Activated CD4-positive, alpha-beta T cell treated with anti-CD3 and anti-CD28 coated beads, Interleukin-2, Interleukin-6, amounts not matched to agents 100 ng/mL and 50 ng/mL, durations not matched to agents 16 hours and 8 hours (primary cell): ENCODE results near the gene PNPT1.
A peak's percentile ranks its signal among the peaks of the same experiment; 100 is the strongest.
"Not testable (repeated sequence)": the region's sequence is repeated elsewhere in the genome, so short reads cannot be mapped to it uniquely, and the experiment has no call there.

Experiments
- DNase-seq: peaks from one replicate; pipeline ENCODE4 v3.0.0-alpha.2; 2020

The PNPT1 gene

GRCh38 chr2:55653255-55653654, 40.4 kb downstream of the PNPT1 start:
- DNase-seq = no peak

GRCh38 chr2:55649211-55649610, 44.4 kb downstream of the PNPT1 start:
- no peak for DNase-seq

GRCh38 chr2:55636831-55637230, 56.8 kb downstream of the PNPT1 start:
- no peak for DNase-seq

- DNase-seq = no peak
These were observed 64.7 kb downstream of the PNPT1 start for GRCh38 chr2:55628931-55629330.

- no peak for DNase-seq
These were observed 65.7 kb downstream of the PNPT1 start for GRCh38 chr2:55627915-55628314.

GRCh38 chr2:55621802-55622201, 71.8 kb downstream of the PNPT1 start:
- DNase-seq = no peak

GRCh38 chr2:55620123-55620779, 73.4 kb downstream of the PNPT1 start:
- peak; percentile 48 for DNase-seq

- peak; percentile 71 for DNase-seq
These were observed 75.2 kb downstream of the PNPT1 start for GRCh38 chr2:55618275-55619055.

- DNase-seq = no peak
These were observed 75.7 kb downstream of the PNPT1 start for GRCh38 chr2:55618025-55618274.

GRCh38 chr2:55617175-55618024, 76.2 kb downstream of the PNPT1 start, which contains the start of gene PPP4R3B:
PPP4R3B (minus strand) TSS chr2:55617622; CDS start chr2:55617285, 337 bp downstream.
- peak; percentile 99 for DNase-seq

GRCh38 chr2:55616551-55617174, 77.0 kb downstream of the PNPT1 start:
- peak; percentile 51 for DNase-seq

- DNase-seq = no peak
These were observed 81.6 kb downstream of the PNPT1 start for GRCh38 chr2:55611997-55612396.

- no peak for DNase-seq
These were observed 82.5 kb downstream of the PNPT1 start for GRCh38 chr2:55610954-55611743.

GRCh38 chr2:55609938-55610578, 83.6 kb downstream of the PNPT1 start:
- DNase-seq = no peak

GRCh38 chr2:55609193-55609794, 84.3 kb downstream of the PNPT1 start:
- DNase-seq = no peak

- DNase-seq = no peak
These were observed 85.9 kb downstream of the PNPT1 start for GRCh38 chr2:55607717-55608116.

GRCh38 chr2:55604027-55604565, 89.5 kb downstream of the PNPT1 start:
- no peak for DNase-seq

- DNase-seq = no peak
These were observed 91.8 kb downstream of the PNPT1 start for GRCh38 chr2:55601849-55602248.

- DNase-seq = no peak
These were observed 95.4 kb downstream of the PNPT1 start for GRCh38 chr2:55598056-55598795.

- DNase-seq = not testable (repeated sequence)
These were observed 96.8 kb downstream of the PNPT1 start for GRCh38 chr2:55596795-55597194.
